ENCODE data around the gene CSN1S1.
"Not testable (repeated sequence)": the region's sequence is repeated elsewhere in the genome, so short reads cannot be mapped to it uniquely, and the experiment has no call there.

CSN1S1 gene

GRCh38 chr4:69930768-69931167, at the start of gene CSN1S1:
Gene CSN1S1 (plus strand): TSS chr4:69931068. CDS start chr4:69932556, 1,488 bp downstream.
- DNase-seq (ENCODE audit: low read depth) = no peak

- peak; percentile 28 for DNase-seq (ENCODE audit: low read depth)
Observed at GRCh38 chr4:69881173-69881773, 49.6 kb upstream of the CSN1S1 start.

GRCh38 chr4:69882150-69882549, 48.7 kb upstream of the CSN1S1 start:
- no peak for DNase-seq (ENCODE audit: low read depth)

GRCh38 chr4:69888336-69888735, 42.5 kb upstream of the CSN1S1 start:
- DNase-seq (ENCODE audit: low read depth) = peak; percentile 10

- DNase-seq (ENCODE audit: low read depth) = no peak
Observed at GRCh38 chr4:69894186-69894585, 36.7 kb upstream of the CSN1S1 start.

GRCh38 chr4:69894721-69895120, 36.1 kb upstream of the CSN1S1 start:
- no peak for DNase-seq (ENCODE audit: low read depth)

- DNase-seq (ENCODE audit: low read depth) = no peak
Observed at GRCh38 chr4:69896530-69897116, 34.2 kb upstream of the CSN1S1 start.

GRCh38 chr4:69907151-69907550, 23.7 kb upstream of the CSN1S1 start:
- peak; percentile 43 for DNase-seq (ENCODE audit: low read depth)

- no peak for DNase-seq (ENCODE audit: low read depth)
Observed at GRCh38 chr4:69909195-69909594, 21.7 kb upstream of the CSN1S1 start.

- DNase-seq (ENCODE audit: low read depth) = peak; percentile 14
Observed at GRCh38 chr4:69910016-69910782, 20.7 kb upstream of the CSN1S1 start.

- DNase-seq (ENCODE audit: low read depth) = no peak
Observed at GRCh38 chr4:69920874-69921273, 10.0 kb upstream of the CSN1S1 start.

GRCh38 chr4:69923782-69924410, 7.0 kb upstream of the CSN1S1 start:
- DNase-seq (ENCODE audit: low read depth) = not testable (repeated sequence)

- no peak for DNase-seq (ENCODE audit: low read depth)
Observed at GRCh38 chr4:69934150-69934549, 3.3 kb downstream of the CSN1S1 start.

- peak; percentile 19 for DNase-seq (ENCODE audit: low read depth)
Observed at GRCh38 chr4:69936566-69936965, 5.7 kb downstream of the CSN1S1 start.

- DNase-seq (ENCODE audit: low read depth) = peak; percentile 30
Observed at GRCh38 chr4:69951602-69952001, 20.7 kb downstream of the CSN1S1 start.

GRCh38 chr4:69957209-69957608, 26.3 kb downstream of the CSN1S1 start:
- DNase-seq (ENCODE audit: low read depth) = no peak

- DNase-seq (ENCODE audit: low read depth) = no peak
Observed at GRCh38 chr4:69965628-69966027, 34.8 kb downstream of the CSN1S1 start, which contains the start of gene CSN2. Gene CSN2 (minus strand): TSS chr4:69965728. CDS start chr4:69960995, 4,733 bp downstream.

- no peak for DNase-seq (ENCODE audit: low read depth)
Observed at GRCh38 chr4:69970071-69970470, 39.2 kb downstream of the CSN1S1 start.

GRCh38 chr4:69974631-69975030, 43.8 kb downstream of the CSN1S1 start:
- DNase-seq (ENCODE audit: low read depth) = no peak

GRCh38 chr4:69977582-69977981, 46.7 kb downstream of the CSN1S1 start:
- DNase-seq (ENCODE audit: low read depth) = no peak

- no peak for DNase-seq (ENCODE audit: low read depth)
Observed at GRCh38 chr4:69984030-69984443, 53.2 kb downstream of the CSN1S1 start.

- no peak for DNase-seq (ENCODE audit: low read depth)
Observed at GRCh38 chr4:69986663-69987062, 55.8 kb downstream of the CSN1S1 start.

GRCh38 chr4:69991016-69991415, 60.1 kb downstream of the CSN1S1 start:
- no peak for DNase-seq (ENCODE audit: low read depth)
